Mucosa of gallbladder (tissue), 1 donor: ENCODE measurements around the gene PGGHG. TPM values are rescaled to one million over a fixed set of nuclear protein-coding genes. Genes with fewer than 3 reads are reported as not detected.
"Not testable (repeated sequence)": the region's sequence is repeated elsewhere in the genome, so short reads cannot be mapped to it uniquely, and the experiment has no call there.

Experiments
- DNase-seq: peaks from one replicate; pipeline ENCODE4 v3.0.0-alpha.2; 2020; ENCODE audit warnings: low spot score
- total RNA-seq: library from RNA; stranded (reverse); gene quantifications from one replicate; pipeline ENCODE4 v1.2.1, GENCODE V29; 2021
- donor health status: DM: no; HTN: no; CAD: no.

Gene PGGHG
- total RNA-seq, 1 donor from 2014 or later = 42.8 TPM

- DNase-seq = no peak
Measured at GRCh38 chr11:329886-330253, 40.9 kb downstream of the PGGHG start.

GRCh38 chr11:330307-330693 is 41.4 kb downstream of the PGGHG start:
- DNase-seq = no peak

- no peak for DNase-seq
Measured at GRCh38 chr11:330694-331357, 41.9 kb downstream of the PGGHG start.

- no peak for DNase-seq
Measured at GRCh38 chr11:331358-332060, 42.6 kb downstream of the PGGHG start.

GRCh38 chr11:332651-333480 is 43.9 kb downstream of the PGGHG start:
- DNase-seq = no peak

GRCh38 chr11:333616-334263 is 44.8 kb downstream of the PGGHG start:
- DNase-seq = not testable (repeated sequence)

- DNase-seq = no peak
Measured at GRCh38 chr11:334264-334994, 45.5 kb downstream of the PGGHG start.

- DNase-seq = no peak
Measured at GRCh38 chr11:335779-336658, 47.1 kb downstream of the PGGHG start.

GRCh38 chr11:336659-337198 is 47.8 kb downstream of the PGGHG start:
- no peak for DNase-seq

GRCh38 chr11:337711-338110 is 48.8 kb downstream of the PGGHG start:
- DNase-seq = no peak

GRCh38 chr11:339963-340362 is 51.0 kb downstream of the PGGHG start:
- DNase-seq = no peak

GRCh38 chr11:340539-341512 is 51.9 kb downstream of the PGGHG start:
- DNase-seq = no peak

GRCh38 chr11:342328-342727 is 53.4 kb downstream of the PGGHG start:
- no peak for DNase-seq

- DNase-seq = no peak
Measured at GRCh38 chr11:344836-345578, 56.1 kb downstream of the PGGHG start.
